ENCODE data around the gene GPR132. TPM values are rescaled to one million over a fixed set of nuclear protein-coding genes. Genes with fewer than 3 reads are reported as not detected.
"Not testable (repeated sequence)": the region's sequence is repeated elsewhere in the genome, so short reads cannot be mapped to it uniquely, and the experiment has no call there.

GPR132 gene
- total RNA-seq, 1 donor from 2014 or later, result 1.0 TPM

DNA sequence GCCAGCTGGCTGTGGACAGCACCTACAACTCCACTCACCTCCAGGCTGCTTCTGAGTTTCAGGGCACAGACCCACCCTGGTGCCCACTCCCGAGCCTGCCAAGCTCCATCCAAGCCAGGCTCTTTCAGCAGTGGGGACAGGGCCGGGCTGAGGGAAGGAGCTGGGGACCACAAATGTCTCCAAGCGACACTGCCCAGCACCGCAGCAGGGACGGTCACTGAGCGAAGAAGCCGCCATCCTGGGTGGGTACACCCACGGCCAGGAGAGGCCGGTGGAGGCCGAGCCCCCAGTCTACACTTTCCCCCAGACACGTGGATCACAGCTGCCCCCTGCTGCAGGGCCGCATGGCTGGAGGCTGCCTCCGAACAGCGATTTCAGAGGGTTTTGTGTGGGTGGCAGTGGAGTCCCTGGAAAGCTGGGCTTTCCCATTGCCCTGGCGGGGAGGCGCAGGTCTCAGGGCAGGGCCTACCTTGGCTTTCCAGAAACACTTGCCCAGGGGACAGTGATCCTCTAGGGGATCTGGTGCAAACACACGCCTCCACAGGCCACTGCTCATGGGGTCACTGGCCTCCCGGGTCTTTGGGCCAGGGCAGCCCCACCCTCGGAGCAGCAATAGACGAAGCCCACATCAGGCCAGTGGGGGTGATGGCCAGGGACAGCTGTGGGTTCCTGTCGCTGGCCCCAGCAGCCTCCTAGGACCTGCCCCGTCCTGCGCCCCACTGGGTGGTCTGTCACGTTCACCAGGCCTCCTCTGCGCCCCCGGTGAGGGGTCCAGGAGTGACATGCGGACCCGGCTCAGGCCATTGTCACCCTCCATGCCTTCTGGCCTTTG, 1.2 kb upstream of the GPR132 start:
- H3K4me3 ChIP-seq, result no peak overlapping the region
- intact Hi-C loops (cut with micrococcal nuclease), result no loop called here
- peaks cover 60% of the 10 kb centered on the region for H3K4me1 ChIP-seq
- H3K27me3 ChIP-seq (ENCODE audit: low read depth), result peaks cover 34% of the 10 kb centered on the region
- no peaks in the 10 kb centered on the region for H3K9me3 ChIP-seq (replicated peaks)
- TF ChIP-seq, protein P1, sequence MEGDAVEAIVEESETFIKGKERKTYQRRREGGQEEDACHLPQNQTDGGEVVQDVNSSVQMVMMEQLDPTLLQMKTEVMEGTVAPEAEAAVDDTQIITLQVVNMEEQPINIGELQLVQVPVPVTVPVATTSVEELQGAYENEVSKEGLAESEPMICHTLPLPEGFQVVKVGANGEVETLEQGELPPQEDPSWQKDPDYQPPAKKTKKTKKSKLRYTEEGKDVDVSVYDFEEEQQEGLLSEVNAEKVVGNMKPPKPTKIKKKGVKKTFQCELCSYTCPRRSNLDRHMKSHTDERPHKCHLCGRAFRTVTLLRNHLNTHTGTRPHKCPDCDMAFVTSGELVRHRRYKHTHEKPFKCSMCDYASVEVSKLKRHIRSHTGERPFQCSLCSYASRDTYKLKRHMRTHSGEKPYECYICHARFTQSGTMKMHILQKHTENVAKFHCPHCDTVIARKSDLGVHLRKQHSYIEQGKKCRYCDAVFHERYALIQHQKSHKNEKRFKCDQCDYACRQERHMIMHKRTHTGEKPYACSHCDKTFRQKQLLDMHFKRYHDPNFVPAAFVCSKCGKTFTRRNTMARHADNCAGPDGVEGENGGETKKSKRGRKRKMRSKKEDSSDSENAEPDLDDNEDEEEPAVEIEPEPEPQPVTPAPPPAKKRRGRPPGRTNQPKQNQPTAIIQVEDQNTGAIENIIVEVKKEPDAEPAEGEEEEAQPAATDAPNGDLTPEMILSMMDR (IDR thresholded peaks at IDR 0.05; ENCODE audit: borderline replicate concordance), result no peak
- no peak for DNase-seq
- H3K36me3 ChIP-seq, result no peaks in the 10 kb centered on the region
- H3K27ac ChIP-seq (replicated peaks), result peak overlapping the region; percentile 92

DNA sequence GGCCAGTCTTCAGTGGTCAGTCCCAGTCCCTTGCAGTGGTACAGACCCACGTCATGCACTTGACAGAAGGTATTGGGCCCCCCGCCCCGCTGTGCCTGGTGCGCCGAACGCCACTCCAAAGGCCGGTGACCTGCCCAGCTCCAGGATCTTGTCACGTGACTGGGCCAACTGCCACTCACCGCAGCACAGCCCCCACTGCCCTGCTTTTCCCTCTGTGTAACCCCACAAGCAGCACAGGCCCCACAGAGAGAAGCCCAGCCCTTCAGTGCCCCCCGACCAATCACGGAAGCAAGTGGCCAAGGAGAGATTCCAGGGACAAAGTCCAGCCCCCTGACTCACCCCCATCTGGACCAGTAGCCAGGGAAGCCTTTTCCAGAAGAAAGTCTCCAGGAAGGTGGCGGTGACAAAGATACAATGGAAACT, 498 bp downstream of the GPR132 start:
- Histone ChIP-seq H3K9me3 (replicated peaks) (no peaks in the 10 kb centered on the region), H3K27me3 (ENCODE audit: low read depth) (peaks cover 22% of the 10 kb centered on the region), H3K4me3 (peak overlapping the region; percentile 46), H3K4me1 (peaks cover 77% of the 10 kb centered on the region), H3K27ac (replicated peaks) (peak overlapping the region; percentile 92), H3K36me3 (no peaks in the 10 kb centered on the region)
- intact Hi-C loops (cut with micrococcal nuclease), result no loop called here
- TF ChIP-seq, protein P1 (IDR thresholded peaks at IDR 0.05; ENCODE audit: borderline replicate concordance), result no peak
- no peak for DNase-seq

GRCh38 chr14:105064001-105064400, 1.2 kb downstream of the GPR132 start:
- DNase-seq, result no peak
- TF ChIP-seq, protein P1 (IDR thresholded peaks at IDR 0.05; ENCODE audit: borderline replicate concordance), result no peak
- Histone ChIP-seq H3K36me3 (no peaks in the 10 kb centered on the region), H3K27me3 (ENCODE audit: low read depth) (peaks cover 17% of the 10 kb centered on the region), H3K27ac (replicated peaks) (peak overlapping the region; percentile 92), H3K9me3 (replicated peaks) (no peaks in the 10 kb centered on the region), H3K4me1 (peaks cover 84% of the 10 kb centered on the region), H3K4me3 (peak overlapping the region; percentile 46)
- intact Hi-C loops (cut with micrococcal nuclease), result no loop called here

DNA sequence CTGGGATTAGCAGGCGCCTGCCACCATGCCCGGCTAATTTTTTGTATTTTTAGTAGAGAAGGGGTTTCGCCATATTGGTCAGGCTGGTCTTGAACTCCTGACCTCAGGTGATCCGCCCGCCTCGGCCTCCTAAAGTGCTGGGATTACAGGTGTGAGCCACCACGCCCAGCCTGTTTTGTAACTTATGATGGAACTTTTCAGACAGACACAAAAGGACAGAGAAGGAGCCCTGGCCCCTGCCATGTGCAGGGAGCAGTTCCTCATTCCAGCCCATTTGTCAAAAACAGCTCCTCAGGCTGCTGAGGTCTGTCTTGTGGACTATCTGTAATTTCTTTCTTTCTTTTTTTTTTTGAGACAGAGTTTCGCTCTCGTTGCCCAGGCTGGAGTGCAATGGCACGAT, 1.7 kb downstream of the GPR132 start:
- peak overlapping the region; percentile 92 for H3K27ac ChIP-seq (replicated peaks)
- not testable (repeated sequence) for DNase-seq

GRCh38 chr14:105063056-105063455, 2.2 kb downstream of the GPR132 start:
- DNase-seq, result no peak
- TF ChIP-seq, protein P1 (IDR thresholded peaks at IDR 0.05; ENCODE audit: borderline replicate concordance), result no peak

More for the DNA sequence above, 1.7 kb downstream of the GPR132 start:
- intact Hi-C loops (cut with micrococcal nuclease); H3K36me3 ChIP-seq; H3K9me3 ChIP-seq (replicated peaks): not testable (repeated sequence)
- peaks cover 22% of the 10 kb centered on the region for H3K27me3 ChIP-seq (ENCODE audit: low read depth)
- peak overlapping the region; percentile 46 for H3K4me3 ChIP-seq
- peaks cover 89% of the 10 kb centered on the region for H3K4me1 ChIP-seq

GRCh38 chr14:105062048-105062433, 3.2 kb downstream of the GPR132 start:
- H3K9me3 ChIP-seq (replicated peaks), result no peaks in the 10 kb centered on the region
- intact Hi-C loops (cut with micrococcal nuclease), result no loop called here
- TF ChIP-seq, protein P1 (IDR thresholded peaks at IDR 0.05; ENCODE audit: borderline replicate concordance), result no peak
- H3K4me3 ChIP-seq, result peak overlapping the region; percentile 51
- H3K4me1 ChIP-seq, result peaks cover 85% of the 10 kb centered on the region
- DNase-seq, result no peak
- H3K27ac ChIP-seq (replicated peaks), result peak overlapping the region; percentile 92
- no peaks in the 10 kb centered on the region for H3K36me3 ChIP-seq
- H3K27me3 ChIP-seq (ENCODE audit: low read depth), result peaks cover 25% of the 10 kb centered on the region

More at GRCh38 chr14:105063056-105063455, 2.2 kb downstream of the GPR132 start:
- Histone ChIP-seq H3K36me3 (no peaks in the 10 kb centered on the region), H3K4me3 (no peak overlapping the region), H3K27me3 (ENCODE audit: low read depth) (peaks cover 25% of the 10 kb centered on the region), H3K4me1 (peaks cover 91% of the 10 kb centered on the region), H3K9me3 (replicated peaks) (no peaks in the 10 kb centered on the region), H3K27ac (replicated peaks) (peak overlapping the region; percentile 92)
- intact Hi-C loops (cut with micrococcal nuclease), result no loop called here

Measured in left ventricle myocardium inferior (tissue), 1 donor.